A549 (cell line): ENCODE data around the gene POLR3H. TPM values are rescaled to one million over a fixed set of nuclear protein-coding genes. Genes with fewer than 3 reads are reported as not detected.

Experiments
- ATAC-seq, 2 experiments: fragments of 200-7000 bp in 1 of 2; fragments of >200 bp in 1 of 2; cut with Nextera tagmentation in 1 of 2; cut with Tn5 transposase in 1 of 2; 3 replicates each; pipeline versions ENCODE4 v1.8.0 to v1.9.1; 2018 to 2020; ENCODE audit warnings: mild to moderate bottlenecking in 1 of 2, moderate library complexity in 1 of 2
- CTCF ChIA-PET: fragments of 300-600 bp; sonication (Branson Sonifier 250); formaldehyde crosslinking; extraction: SDS; loops from one replicate; lab custom pipeline; 2021; ENCODE audit warnings: antibody characterized with exemption, inconsistent platforms; lab: Yijun Ruan, JAX
- POLR2A ChIA-PET: fragments of 350-600 bp; formaldehyde crosslinking; extraction: SDS; loops from one replicate; lab custom pipeline; 2021; ENCODE audit warnings: antibody characterized with exemption, inconsistent platforms; lab: Yijun Ruan, JAX
- DNase-seq, 2 experiments: peaks; one replicate each; pipeline versions ENCODE4 v3.0.0 to v3.0.0-alpha.2; 2011 to 2016; ENCODE audit warnings: low read depth in 1 of 2, low spot score in 1 of 2
- FAIRE-seq: peaks from 2 replicates; lab custom pipeline; 2011; peaks lifted over from hg19 to GRCh38; lab: Jason Lieb, UNC
- H3K27ac ChIP-seq, 2 experiments: fragments of >200 bp; sonication (Bioruptor Twin); formaldehyde crosslinking; 3 replicates each; pipeline ENCODE4 v1.5.1; 2016 to 2017
- H3K4me1 ChIP-seq: fragments of >200 bp; sonication (Bioruptor Twin); formaldehyde crosslinking; 3 replicates; pipeline ENCODE4 v1.6.1; 2016
- H3K4me2 ChIP-seq: fragments of >200 bp; sonication (Bioruptor Twin); formaldehyde crosslinking; 3 replicates; pipeline ENCODE4 v1.6.1; 2016
- H3K4me3 ChIP-seq: fragments of >200 bp; sonication (Bioruptor Twin); formaldehyde crosslinking; 3 replicates; pipeline ENCODE4 v1.5.1; 2016
- H3K9me3 ChIP-seq: fragments of >200 bp; sonication (Bioruptor Twin); formaldehyde crosslinking; 3 replicates; pipeline ENCODE4 v1.6.1; 2016
- BHLHE40 ChIP-seq: IDR thresholded peaks from 2 replicates; pipeline ENCODE4 v1.6.1; 2012; ENCODE audit warnings: low read depth, low read length, inconsistent platforms
- CBX2 ChIP-seq: fragments of 200-600 bp; sonication (generic); IDR thresholded peaks from 2 replicates; pipeline ENCODE4 v1.6.1; 2016; ENCODE audit warnings: low read depth, mild to moderate bottlenecking, borderline replicate concordance
- CHD4 ChIP-seq: fragments of 200-600 bp; sonication (generic); IDR thresholded peaks from 2 replicates; pipeline ENCODE4 v1.6.1; 2016; ENCODE audit warnings: antibody characterized with exemption, mild to moderate bottlenecking, borderline replicate concordance
- EHF ChIP-seq: fragments of 250-450 bp; sonication (Bioruptor Pico); IDR thresholded peaks from 2 replicates; pipeline ENCODE4 v1.5.0; 2020; ENCODE audit warnings: mild to moderate bottlenecking
- FOSB ChIP-seq: fragments of 250-450 bp; sonication (Bioruptor Pico); IDR thresholded peaks from 2 replicates; pipeline ENCODE4 v1.5.0; 2020; ENCODE audit warnings: mild to moderate bottlenecking, moderate library complexity
- FOSL2 ChIP-seq, 2 experiments: fragments of 450-650 bp in 1 of 2; fragments of >200 bp in 1 of 2; sonication (Bioruptor Twin) in 1 of 2; formaldehyde crosslinking; IDR thresholded peaks; 2 replicates each; pipeline versions ENCODE4 v1.5.0 to v1.6.1; 2016 to 2020; ENCODE audit warnings: mild to moderate bottlenecking in 1 of 2, moderate library complexity in 1 of 2
- FOXS1 ChIP-seq: fragments of 250-450 bp; sonication (Bioruptor Pico); IDR thresholded peaks from 2 replicates; pipeline ENCODE4 v1.5.0; 2020; ENCODE audit warnings: mild to moderate bottlenecking, moderate library complexity
- HDAC2 ChIP-seq: fragments of 200-600 bp; sonication (generic); IDR thresholded peaks from 2 replicates; pipeline ENCODE4 v1.6.1; 2016
- HES2 ChIP-seq: fragments of >200 bp; sonication (Bioruptor Twin); formaldehyde crosslinking; IDR thresholded peaks from 2 replicates; pipeline ENCODE4 v1.6.1; 2016
- HEYL ChIP-seq: fragments of 250-450 bp; sonication (Bioruptor Pico); IDR thresholded peaks from 2 replicates; pipeline ENCODE4 v1.8.0; 2021; ENCODE audit warnings: mild to moderate bottlenecking, moderate library complexity
- HOXB13 ChIP-seq: fragments of 250-450 bp; sonication (Bioruptor Pico); IDR thresholded peaks from 2 replicates; pipeline ENCODE4 v1.5.0; 2020; ENCODE audit warnings: low read depth, mild to moderate bottlenecking, moderate library complexity
- HOXB5 ChIP-seq: fragments of 250-450 bp; sonication (Bioruptor Pico); IDR thresholded peaks from 2 replicates; pipeline ENCODE4 v1.5.0; 2020; ENCODE audit warnings: mild to moderate bottlenecking, moderate library complexity
- JUNB ChIP-seq: fragments of >200 bp; sonication (Bioruptor Twin); formaldehyde crosslinking; IDR thresholded peaks from 2 replicates; pipeline ENCODE4 v1.6.1; 2016
- KDM1A ChIP-seq: fragments of 200-600 bp; sonication (generic); IDR thresholded peaks from 2 replicates; pipeline ENCODE4 v1.6.1; 2016; ENCODE audit warnings: low read depth, mild to moderate bottlenecking
- KDM5A ChIP-seq: fragments of 200-600 bp; sonication (generic); IDR thresholded peaks from 2 replicates; pipeline ENCODE4 v1.6.1; 2016; ENCODE audit warnings: antibody characterized with exemption, mild to moderate bottlenecking
- MAX ChIP-seq: IDR thresholded peaks from 2 replicates; pipeline ENCODE4 v1.6.1; 2012
- NFE2L2 ChIP-seq: fragments of 150-350 bp; conservative IDR thresholded peaks from 2 replicates; pipeline ENCODE4 v1.6.1; 2014; ENCODE audit warnings: low read length
- NR3C1 ChIP-seq: fragments of >200 bp; sonication (Bioruptor Twin); formaldehyde crosslinking; IDR thresholded peaks from 3 replicates; pipeline ENCODE4 v1.6.1; 2017
- PHF8 ChIP-seq: fragments of 200-600 bp; sonication (generic); IDR thresholded peaks from 2 replicates; pipeline ENCODE4 v1.6.1; 2016; ENCODE audit warnings: low read depth, mild to moderate bottlenecking, antibody characterized with exemption, moderate library complexity, borderline replicate concordance
- POLR2A ChIP-seq: IDR thresholded peaks from 2 replicates; pipeline ENCODE4 v1.6.1; 2012; ENCODE audit warnings: mild to moderate bottlenecking, low read length
- POLR2AphosphoS2 ChIP-seq: conservative IDR thresholded peaks from 2 replicates; pipeline ENCODE4 v1.6.1; 2012; ENCODE audit warnings: low read length, improper control_type of control experiment, inconsistent platforms
- RCOR1 ChIP-seq: fragments of 150-350 bp; IDR thresholded peaks from 2 replicates; pipeline ENCODE4 v1.6.1; 2014; ENCODE audit warnings: antibody characterized with exemption, low read length, low read depth
- RNF2 ChIP-seq: fragments of 200-600 bp; sonication (generic); IDR thresholded peaks from 2 replicates; pipeline ENCODE4 v1.6.1; 2016; ENCODE audit warnings: low read depth, mild to moderate bottlenecking, antibody characterized with exemption, moderate library complexity, borderline replicate concordance
- SMC3 ChIP-seq: fragments of >200 bp; sonication (Bioruptor Twin); formaldehyde crosslinking; IDR thresholded peaks from 3 replicates; pipeline ENCODE4 v1.6.1; 2018; ENCODE audit warnings: inconsistent platforms
- WGBS: methylation state at CpG from one replicate; pipeline ENCODE4 v1.1.6; 2017; ENCODE audit errors: missing lambda C conversion rate; 5-methylcytosine and 5-hydroxymethylcytosine counted together
- polyA plus RNA-seq, 4 experiments: library from polyadenylated mRNA; depleted of rRNA in 3 of 4; stranded (reverse); fragments of >200 nt; fragmentation: RNase III in 1 of 4; extraction: RNeasy Plus Mini Kit Qiagen cat#74134 plus additional on column Dnase treatment in 1 of 4; gene quantifications; 2 replicates in 3 of 4; 3 replicates in 1 of 4; pipeline ENCODE4 v1.2.3, GENCODE V29; 2011 to 2017
- TF ChIP-seq, protein P1 (sequence below): fragments of 250-450 bp; sonication (Bioruptor Pico); IDR thresholded peaks from 2 replicates; pipeline ENCODE4 v1.5.0; 2020; ENCODE audit warnings: low read depth, mild to moderate bottlenecking, moderate library complexity
- TF ChIP-seq, protein P2 (sequence below): IDR thresholded peaks from 2 replicates; pipeline ENCODE4 v1.6.1; 2012; ENCODE audit warnings: low read depth, borderline replicate concordance
- TF ChIP-seq, protein P3 (sequence below): IDR thresholded peaks from 2 replicates; pipeline ENCODE4 v1.6.1; 2012

The POLR3H gene
- polyA plus RNA-seq, 2 of the 4 experiments (the other 2 are of a cell fraction): 24.5 to 27.7 TPM

GRCh38 chr22:41540365-41540764 lies 3.9 kb downstream of the POLR3H start:
- ATAC-seq: no peak
- H3K9me3 ChIP-seq: no peaks in the 10 kb centered on the region
- H3K4me2 ChIP-seq: no peak overlapping the region
- TF ChIP-seq HOXB13: no peak
- TF ChIP-seq NR3C1: no peak
- TF ChIP-seq SMC3: no peak
- TF ChIP-seq RCOR1: no peak
- no peak for TF ChIP-seq CHD4
- TF ChIP-seq FOSB (CRISPR knock-in tag): no peak
- no peak for TF ChIP-seq FOXS1 (CRISPR knock-in tag)
- TF ChIP-seq FOSL2 (IDR thresholded peaks at IDR 0.05): no peak
- no peak for TF ChIP-seq FOSL2 (CRISPR knock-in tag; IDR thresholded peaks at IDR 0.05)
- no peak for TF ChIP-seq HES2
- no peak for TF ChIP-seq RNF2
- no peak for TF ChIP-seq POLR2AphosphoS2
- TF ChIP-seq, protein P1, sequence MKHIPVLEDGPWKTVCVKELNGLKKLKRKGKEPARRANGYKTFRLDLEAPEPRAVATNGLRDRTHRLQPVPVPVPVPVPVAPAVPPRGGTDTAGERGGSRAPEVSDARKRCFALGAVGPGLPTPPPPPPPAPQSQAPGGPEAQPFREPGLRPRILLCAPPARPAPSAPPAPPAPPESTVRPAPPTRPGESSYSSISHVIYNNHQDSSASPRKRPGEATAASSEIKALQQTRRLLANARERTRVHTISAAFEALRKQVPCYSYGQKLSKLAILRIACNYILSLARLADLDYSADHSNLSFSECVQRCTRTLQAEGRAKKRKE (CRISPR knock-in tag): no peak
- no peak for TF ChIP-seq BHLHE40
- no peak for TF ChIP-seq KDM1A
- no peak for TF ChIP-seq HOXB5
- no peak for TF ChIP-seq MAX
- TF ChIP-seq JUNB: no peak
- TF ChIP-seq POLR2A: no peak
- TF ChIP-seq, all 56 proteins: peak for 0
- H3K4me1 ChIP-seq: peaks cover 20% of the 10 kb centered on the region
- FAIRE-seq (no peak), DNase-seq (no peak)
- POLR2A ChIA-PET: interaction anchor here (0.5 kb wide), 1 partner anchor 530 kb away, joined by 4 read pairs; no protein-coding TSS in a partner anchor
- CTCF ChIA-PET: interaction anchor here (1.0 to 2.9 kb wide), 4 partner anchors 10 to 57 kb away, joined by 3 to 11 read pairs (median 6); no protein-coding TSS in a partner anchor
- H3K4me3 ChIP-seq: no peak overlapping the region
- 96% methylated on average over 7 of the region's 7 CpGs for WGBS
- H3K27ac ChIP-seq: no peak overlapping the region

GRCh38 chr22:41540006-41540315 lies 4.3 kb downstream of the POLR3H start:
- ChIA-PET CTCF (interaction anchor here (1.0 to 2.9 kb wide), 3 partner anchors 10 to 57 kb away, joined by 3 to 9 read pairs (median 4); no protein-coding TSS in a partner anchor), POLR2A (no interaction called here)
- peaks cover 17% of the 10 kb centered on the region for H3K4me1 ChIP-seq
- FAIRE-seq: no peak
- no peak for DNase-seq
- H3K4me2 ChIP-seq: no peak overlapping the region
- no peak overlapping the region for H3K4me3 ChIP-seq
- TF ChIP-seq PHF8 (no peak), KDM5A (no peak), JUNB (no peak), NFE2L2 (no peak), HOXB13 (no peak)
- H3K9me3 ChIP-seq: no peaks in the 10 kb centered on the region
- 80% methylated on average over 2 of the region's 3 CpGs for WGBS
- ATAC-seq: no peak
- no peak overlapping the region for H3K27ac ChIP-seq

- CTCF ChIA-PET: interaction anchor here (1.0 to 2.9 kb wide), 3 partner anchors 9 to 58 kb away, joined by 3 to 9 read pairs (median 4); no protein-coding TSS in a partner anchor
These were observed 4.9 kb downstream of the POLR3H start for GRCh38 chr22:41539146-41540005.

More at GRCh38 chr22:41539146-41540005, 4.9 kb downstream of the POLR3H start:
- DNase-seq: no peak
- no peak for ATAC-seq
- no peak for FAIRE-seq
- H3K27ac ChIP-seq: no peak overlapping the region
- TF ChIP-seq, protein P2, sequence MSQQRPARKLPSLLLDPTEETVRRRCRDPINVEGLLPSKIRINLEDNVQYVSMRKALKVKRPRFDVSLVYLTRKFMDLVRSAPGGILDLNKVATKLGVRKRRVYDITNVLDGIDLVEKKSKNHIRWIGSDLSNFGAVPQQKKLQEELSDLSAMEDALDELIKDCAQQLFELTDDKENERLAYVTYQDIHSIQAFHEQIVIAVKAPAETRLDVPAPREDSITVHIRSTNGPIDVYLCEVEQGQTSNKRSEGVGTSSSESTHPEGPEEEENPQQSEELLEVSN: no peak
- TF ChIP-seq FOSB (CRISPR knock-in tag): no peak
- no peak for TF ChIP-seq HEYL (CRISPR knock-in tag)
- TF ChIP-seq SMC3: no peak
- no peak for TF ChIP-seq KDM1A
- no peak for TF ChIP-seq EHF (CRISPR knock-in tag)
- no peak for TF ChIP-seq HDAC2
- no peak for TF ChIP-seq CBX2
- TF ChIP-seq, protein P3, sequence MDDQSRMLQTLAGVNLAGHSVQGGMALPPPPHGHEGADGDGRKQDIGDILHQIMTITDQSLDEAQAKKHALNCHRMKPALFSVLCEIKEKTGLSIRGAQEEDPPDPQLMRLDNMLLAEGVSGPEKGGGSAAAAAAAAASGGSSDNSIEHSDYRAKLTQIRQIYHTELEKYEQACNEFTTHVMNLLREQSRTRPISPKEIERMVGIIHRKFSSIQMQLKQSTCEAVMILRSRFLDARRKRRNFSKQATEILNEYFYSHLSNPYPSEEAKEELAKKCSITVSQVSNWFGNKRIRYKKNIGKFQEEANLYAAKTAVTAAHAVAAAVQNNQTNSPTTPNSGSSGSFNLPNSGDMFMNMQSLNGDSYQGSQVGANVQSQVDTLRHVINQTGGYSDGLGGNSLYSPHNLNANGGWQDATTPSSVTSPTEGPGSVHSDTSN: no peak
- H3K4me2 ChIP-seq: no peak overlapping the region
- peaks cover 13% of the 10 kb centered on the region; the same call in 2 of the 3 replicates for H3K4me1 ChIP-seq
- H3K4me3 ChIP-seq: no peak overlapping the region
- no peaks in the 10 kb centered on the region for H3K9me3 ChIP-seq
- 85% methylated on average over 13 of the region's 13 CpGs for WGBS
- POLR2A ChIA-PET: no interaction called here
